Activated CD4-positive, alpha-beta memory T cell treated with anti-CD3 and anti-CD28 coated beads for 36 hours (primary cell): Measurements from ENCODE around the gene ECT2L. TPM values are rescaled to one million over a fixed set of nuclear protein-coding genes. Genes with fewer than 3 reads are reported as not detected.

Source experiments
- CTCF ChIA-PET: fragments of 350-600 bp; sonication (Branson Sonifier 250); formaldehyde crosslinking; loops from one replicate; lab custom pipeline; 2021; ENCODE audit warnings: antibody characterized with exemption, inconsistent platforms; lab: Charles Lee
- POLR2A ChIA-PET: fragments of 350-600 bp; sonication (Branson Sonifier 250); formaldehyde crosslinking; loops from one replicate; lab custom pipeline; 2021; ENCODE audit warnings: antibody characterized with exemption; lab: Charles Lee
- DNase-seq: peaks from one replicate; pipeline ENCODE4 v3.0.0-alpha.2; 2020
- H3K27ac Mint-ChIP-seq: one replicate; pipeline ENCODE4 v1.8.0; 2021; ENCODE audit warnings: mixed read lengths
- H3K27me3 Mint-ChIP-seq: one replicate; pipeline ENCODE4 v1.8.0; 2021; ENCODE audit warnings: mixed read lengths
- H3K36me3 Mint-ChIP-seq: one replicate; pipeline ENCODE4 v1.8.0; 2021; ENCODE audit warnings: mixed read lengths
- H3K4me1 Mint-ChIP-seq: one replicate; pipeline ENCODE4 v1.8.0; 2021; ENCODE audit warnings: low read depth, mixed read lengths
- H3K4me3 Mint-ChIP-seq: one replicate; pipeline ENCODE4 v1.8.0; 2021; ENCODE audit warnings: mild to moderate bottlenecking, mixed read lengths
- H3K9me3 Mint-ChIP-seq: one replicate; pipeline ENCODE4 v1.8.0; 2021; ENCODE audit warnings: mixed read lengths
- intact Hi-C: fragments of 100-400 bp; cut with micrococcal nuclease; formaldehyde crosslinking; loops from one replicate; pipeline ENCODE4 v1.15.1; 2023
- total RNA-seq, 2 experiments: library from RNA; stranded (reverse); gene quantifications; one replicate each; pipeline ENCODE4 v1.2.3, GENCODE V29; 2021

ECT2L gene
- total RNA-seq, 2 experiments from 2014 or later: not detected

GRCh38 chr6:138832182-138832581 is 36.3 kb downstream of the ECT2L start:
- Mint-ChIP-seq H3K4me1 (no peaks in the 10 kb centered on the region), H3K9me3 (no peaks in the 10 kb centered on the region), H3K27me3 (no peaks in the 10 kb centered on the region), H3K36me3 (no peaks in the 10 kb centered on the region), H3K27ac (no peak overlapping the region), H3K4me3 (no peak overlapping the region)
- ChIA-PET POLR2A (no interaction called here), CTCF (no interaction called here)
- no peak for DNase-seq
- intact Hi-C loops: no loop called here

- H3K36me3 Mint-ChIP-seq: no peaks in the 10 kb centered on the region
- no peaks in the 10 kb centered on the region for H3K4me1 Mint-ChIP-seq
- ChIA-PET POLR2A (no interaction called here), CTCF (no interaction called here)
- H3K9me3 Mint-ChIP-seq: no peaks in the 10 kb centered on the region
- intact Hi-C loops: no loop called here
- H3K27me3 Mint-ChIP-seq: no peaks in the 10 kb centered on the region
- H3K27ac Mint-ChIP-seq: no peak overlapping the region
- H3K4me3 Mint-ChIP-seq: no peak overlapping the region
- DNase-seq: no peak
Measured at GRCh38 chr6:138833816-138834539, 38.1 kb downstream of the ECT2L start.

GRCh38 chr6:138837246-138837645 is 41.4 kb downstream of the ECT2L start:
- POLR2A ChIA-PET: no interaction called here
- no peak overlapping the region for H3K27ac Mint-ChIP-seq
- intact Hi-C loops: no loop called here

GRCh38 chr6:138844192-138844591 is 48.3 kb downstream of the ECT2L start:
- DNase-seq: no peak
- ChIA-PET CTCF (interaction anchor here (0.6 to 1.0 kb wide), 3 partner anchors 28 to 863 kb away, joined by 3 read pairs; no protein-coding TSS in a partner anchor), POLR2A (no interaction called here)
- peaks cover 3% of the 10 kb centered on the region for H3K36me3 Mint-ChIP-seq
- H3K9me3 Mint-ChIP-seq: peaks cover 3% of the 10 kb centered on the region
- H3K27me3 Mint-ChIP-seq: no peaks in the 10 kb centered on the region
- no peaks in the 10 kb centered on the region for H3K4me1 Mint-ChIP-seq
- intact Hi-C loops: no loop called here
- no peak overlapping the region for H3K27ac Mint-ChIP-seq
- no peak overlapping the region for H3K4me3 Mint-ChIP-seq

More at GRCh38 chr6:138837246-138837645, 41.4 kb downstream of the ECT2L start:
- Mint-ChIP-seq H3K9me3 (no peaks in the 10 kb centered on the region), H3K36me3 (peaks cover 3% of the 10 kb centered on the region), H3K4me1 (no peaks in the 10 kb centered on the region), H3K4me3 (no peak overlapping the region), H3K27me3 (no peaks in the 10 kb centered on the region)
- CTCF ChIA-PET: interaction anchor here (0.6 kb wide), 1 partner anchor 21 kb away, joined by 3 read pairs; no protein-coding TSS in a partner anchor
- DNase-seq: no peak

GRCh38 chr6:138847884-138848283 is 52.0 kb downstream of the ECT2L start:
- intact Hi-C loops: no loop called here
- no peaks in the 10 kb centered on the region for H3K36me3 Mint-ChIP-seq
- peaks cover 3% of the 10 kb centered on the region for H3K9me3 Mint-ChIP-seq
- DNase-seq: no peak
- H3K4me1 Mint-ChIP-seq: no peaks in the 10 kb centered on the region
- no peak overlapping the region for H3K27ac Mint-ChIP-seq
- ChIA-PET CTCF (interaction anchor here (2.0 kb wide), 1 partner anchor 32 kb away, joined by 5 read pairs; no protein-coding TSS in a partner anchor), POLR2A (no interaction called here)
- no peak overlapping the region for H3K4me3 Mint-ChIP-seq
- H3K27me3 Mint-ChIP-seq: peaks cover 4% of the 10 kb centered on the region

- DNase-seq: no peak
- Mint-ChIP-seq H3K9me3 (peaks cover 3% of the 10 kb centered on the region), H3K4me1 (no peaks in the 10 kb centered on the region), H3K27ac (no peak overlapping the region), H3K36me3 (no peaks in the 10 kb centered on the region), H3K4me3 (no peak overlapping the region), H3K27me3 (peaks cover 4% of the 10 kb centered on the region)
- ChIA-PET POLR2A (no interaction called here), CTCF (interaction anchor here (2.0 kb wide), 1 partner anchor 33 kb away, joined by 5 read pairs; no protein-coding TSS in a partner anchor)
- intact Hi-C loops: no loop called here
Measured at GRCh38 chr6:138848461-138848860, 52.6 kb downstream of the ECT2L start.

GRCh38 chr6:138849791-138850190 is 53.9 kb downstream of the ECT2L start:
- Mint-ChIP-seq H3K4me3 (no peak overlapping the region), H3K9me3 (peaks cover 3% of the 10 kb centered on the region), H3K27me3 (peaks cover 6% of the 10 kb centered on the region), H3K36me3 (no peaks in the 10 kb centered on the region), H3K4me1 (no peaks in the 10 kb centered on the region), H3K27ac (no peak overlapping the region)
- ChIA-PET POLR2A (no interaction called here), CTCF (interaction anchor here (2.0 kb wide), 1 partner anchor 34 kb away, joined by 5 read pairs; no protein-coding TSS in a partner anchor)
- DNase-seq: no peak
- intact Hi-C loops: no loop called here

GRCh38 chr6:138856654-138857053 is 60.8 kb downstream of the ECT2L start:
- no peaks in the 10 kb centered on the region for H3K36me3 Mint-ChIP-seq
- peaks cover 15% of the 10 kb centered on the region for H3K27me3 Mint-ChIP-seq
- POLR2A ChIA-PET: no interaction called here
- H3K9me3 Mint-ChIP-seq: no peaks in the 10 kb centered on the region
- intact Hi-C loops: no loop called here
- peaks cover 3% of the 10 kb centered on the region for H3K4me1 Mint-ChIP-seq
- no peak for DNase-seq
- CTCF ChIA-PET: no interaction called here
- no peak overlapping the region for H3K4me3 Mint-ChIP-seq
- no peak overlapping the region for H3K27ac Mint-ChIP-seq

GRCh38 chr6:138857775-138858174 is 61.9 kb downstream of the ECT2L start:
- no peak overlapping the region for H3K27ac Mint-ChIP-seq
- H3K36me3 Mint-ChIP-seq: no peaks in the 10 kb centered on the region
- intact Hi-C loops: no loop called here
- no peak overlapping the region for H3K4me3 Mint-ChIP-seq
- CTCF ChIA-PET: no interaction called here
- H3K9me3 Mint-ChIP-seq: no peaks in the 10 kb centered on the region
- peaks cover 18% of the 10 kb centered on the region for H3K27me3 Mint-ChIP-seq
- POLR2A ChIA-PET: no interaction called here
- no peak for DNase-seq
- H3K4me1 Mint-ChIP-seq: peaks cover 3% of the 10 kb centered on the region

GRCh38 chr6:138862456-138862855 is 66.6 kb downstream of the ECT2L start:
- Mint-ChIP-seq H3K4me3 (no peak overlapping the region), H3K27me3 (peaks cover 21% of the 10 kb centered on the region), H3K4me1 (no peaks in the 10 kb centered on the region), H3K9me3 (no peaks in the 10 kb centered on the region), H3K27ac (no peak overlapping the region), H3K36me3 (no peaks in the 10 kb centered on the region)
- ChIA-PET CTCF (no interaction called here), POLR2A (no interaction called here)
- DNase-seq: no peak
- intact Hi-C loops: no loop called here

- Mint-ChIP-seq H3K27me3 (peaks cover 21% of the 10 kb centered on the region), H3K9me3 (no peaks in the 10 kb centered on the region), H3K27ac (no peak overlapping the region), H3K4me1 (no peaks in the 10 kb centered on the region), H3K36me3 (no peaks in the 10 kb centered on the region), H3K4me3 (no peak overlapping the region)
- ChIA-PET POLR2A (no interaction called here), CTCF (no interaction called here)
- intact Hi-C loops: no loop called here
- no peak for DNase-seq
Measured at GRCh38 chr6:138863321-138863720, 67.4 kb downstream of the ECT2L start.

- Mint-ChIP-seq H3K4me3 (no peak overlapping the region), H3K4me1 (no peaks in the 10 kb centered on the region), H3K27me3 (peaks cover 23% of the 10 kb centered on the region), H3K9me3 (no peaks in the 10 kb centered on the region), H3K36me3 (no peaks in the 10 kb centered on the region), H3K27ac (no peak overlapping the region)
- DNase-seq: no peak
- ChIA-PET POLR2A (no interaction called here), CTCF (no interaction called here)
- intact Hi-C loops: no loop called here
Measured at GRCh38 chr6:138864343-138864890, 68.5 kb downstream of the ECT2L start.
